ENCODE results near the gene YPEL3. TPM values are rescaled to one million over a fixed set of nuclear protein-coding genes. Genes with fewer than 3 reads are reported as not detected.

YPEL3 gene
- total and polyA plus RNA-seq, 2 of the 8 experiments (the other 6 are each of a cell fraction or from before 2014, with no cell fraction given) = 40.3 to 53.3 TPM

GRCh38 chr16:30104492-30104891 is 8.5 kb upstream of the YPEL3 start:
- Histone ChIP-seq H3K4ac (replicated peaks; ENCODE audit: insufficient read length, low read depth, low read length) (no peak overlapping the region), H2BK5ac (ENCODE audit: low read depth, low read length) (no peak overlapping the region), H3K36me3 (ENCODE audit: control insufficient read depth in 2 of 4, insufficient read depth in 4 of 4, low read length in 3 of 4) (peaks cover 9 to 40% (median 23%) of the 10 kb centered on the region in 4 experiments; a peak in 7 of 8 replicates), H2BK20ac (ENCODE audit: low read length) (no peak overlapping the region), H3K4me1 (replicated peaks in 1 of 4; ENCODE audit: control insufficient read depth in 3 of 4, insufficient read depth in 4 of 4, low read length in 3 of 4) (no peaks in the 10 kb centered on the region), H3K79me2 (ENCODE audit: control insufficient read depth in 1 of 2, insufficient read depth in 2 of 2, low read length in 2 of 2) (peaks cover 0 to 49% of the 10 kb centered on the region in 2 experiments; a peak in 3 of 4 replicates), H3K14ac (ENCODE audit: insufficient read length) (no peak overlapping the region), H4K91ac (replicated peaks; ENCODE audit: insufficient read length, low read length) (no peak overlapping the region), H4K5ac (ENCODE audit: insufficient read length, low read depth, low read length) (no peak overlapping the region), H3K9ac (replicated peaks in 1 of 4; ENCODE audit: extremely low read depth in 1 of 4, low read depth in 3 of 4, low read length in 3 of 4) (no peak overlapping the region), H2BK15ac (ENCODE audit: low read length) (no peak overlapping the region), H3K27ac (ENCODE audit: low read depth, low read length) (no peak overlapping the region), H4K20me1 (replicated peaks in 1 of 2; ENCODE audit: control insufficient read depth in 1 of 2, insufficient read depth in 2 of 2, low read length in 2 of 2) (peaks cover 4 to 27% of the 10 kb centered on the region in 2 experiments), H3K56ac (replicated peaks; ENCODE audit: insufficient read length, low read depth, low read length) (no peak overlapping the region), H3K9me3 (ENCODE audit: insufficient read depth in 2 of 2, low read depth in 1 of 2, low read length in 1 of 2) (no peaks in the 10 kb centered on the region), H3K4me2 (ENCODE audit: insufficient read depth in 1 of 2, low read depth in 2 of 2, low read length in 2 of 2) (no peak overlapping the region), H2AFZ (ENCODE audit: low read length) (no peak overlapping the region), H3K23ac (ENCODE audit: insufficient read length) (no peak overlapping the region), H3K4me3 (ENCODE audit: extremely low read depth in 1 of 4, insufficient read depth in 2 of 4, low read depth in 3 of 4, low read length in 4 of 4) (no peak overlapping the region), H2BK120ac (replicated peaks; ENCODE audit: low read depth, low read length) (no peak overlapping the region), H3K27me3 (replicated peaks in 1 of 4; ENCODE audit: control insufficient read depth in 3 of 4, extremely low read depth in 1 of 4, insufficient read depth in 3 of 4, low read length in 3 of 4) (no peaks in the 10 kb centered on the region), H4K8ac (ENCODE audit: extremely low read depth, insufficient read depth, low read length) (no peak overlapping the region), H3K79me1 (ENCODE audit: low read depth, low read length) (no peaks in the 10 kb centered on the region; the same call in 1 of the 2 replicates), H3K18ac (ENCODE audit: extremely low read depth, low read length) (no peak overlapping the region), H2AK5ac (ENCODE audit: low read depth, low read length) (no peak overlapping the region), H2BK12ac (ENCODE audit: low read depth, low read length) (no peak overlapping the region), H3K23me2 (ENCODE audit: low read depth, low read length) (0 out of 2 replicates have a peak, but pooled peaks cover 4% of the 10 kb centered on the region)
- DNase-seq (ENCODE audit: low read depth in 1 of 2, low spot score in 2 of 2) (no peak), FAIRE-seq (no peak)
- TF ChIP-seq RXRA (IDR thresholded peaks at IDR 0.05; ENCODE audit: insufficient read depth, low read depth, low read length) (no peak), SP1 (IDR thresholded peaks at IDR 0.05; ENCODE audit: low read depth, low read length) (no peak), POLR2A (IDR thresholded peaks at IDR 0.05; ENCODE audit: control extremely low read depth in 1 of 2, low read depth in 2 of 2, low read length in 2 of 2) (peak in 1 of 2 experiments; percentile 52; a peak in 1 of 3 replicates)
- POLR2A ChIA-PET (ENCODE audit: partially characterized antibody) = interaction anchor here (1.6 to 16.3 kb wide), 4 partner anchors 8 to 39 kb away, joined by 5 to 169 read pairs (median 9); partner anchors contain the start of genes ALDOA, GDPD3, TBX6 and YPEL3
- CTCF ChIA-PET (ENCODE audit: partially characterized antibody) = interaction anchor here (0.5 to 5.0 kb wide), 5 partner anchors 9 to 345 kb away, joined by 3 to 36 read pairs (median 4); partner anchors contain the start of genes GDPD3 and TBX6
- 89% methylated on average over 6 of the region's 6 CpGs; no CpG with 5 or more reads in 1 of the 2 experiments for WGBS, 2 experiments (ENCODE audit: extremely low coverage in 1 of 2, insufficient coverage in 1 of 2, insufficient read length in 1 of 2, insufficient replicate concordance in 2 of 2, low coverage in 1 of 2, low lambda C conversion rate in 2 of 2, missing lambda C conversion rate in 1 of 2)
